A673 (cell line): ENCODE results near the gene ZSCAN16. TPM values are rescaled to one million over a fixed set of nuclear protein-coding genes. Genes with fewer than 3 reads are reported as not detected.

Experiments
- BruUV-seq: library from RNA; stranded (reverse); fragments of 400-500 nt; replicated peaks from 2 replicates; lab custom pipeline; 2021; lab: Mats Ljungman, UMichigan
- CTCF ChIA-PET: fragments of 300-600 bp; sonication (Branson Sonifier 250); formaldehyde crosslinking; loops from one replicate; lab custom pipeline; 2022; ENCODE audit warnings: antibody characterized with exemption; lab: Charles Lee
- POLR2A ChIA-PET: fragments of 300-600 bp; sonication (Branson Sonifier 250); formaldehyde crosslinking; loops from one replicate; lab custom pipeline; 2022; ENCODE audit warnings: antibody characterized with exemption; ENCODE audit not compliant: low non-redundant PET; lab: Charles Lee
- DNase-seq: peaks from one replicate; pipeline ENCODE4 v3.0.0-alpha.2; 2015; ENCODE audit warnings: low spot score
- H3K27ac ChIP-seq: fragments of 200-600 bp; sonication (generic); 2 replicates; pipeline ENCODE4 v1.5.1; 2016; ENCODE audit warnings: mixed run types, low read depth, mild to moderate bottlenecking, mixed read lengths, antibody characterized with exemption, low read length; ENCODE audit not compliant: poor library complexity, severe bottlenecking
- H3K27me3 ChIP-seq: fragments of 200-600 bp; sonication (generic); replicated peaks from 2 replicates; pipeline ENCODE4 v1.6.1; 2017; ENCODE audit warnings: mixed run types, low read depth, mild to moderate bottlenecking, mixed read lengths, antibody characterized with exemption, low read length; ENCODE audit not compliant: insufficient read depth, poor library complexity
- H3K36me3 ChIP-seq: fragments of 200-600 bp; sonication (generic); 2 replicates; pipeline ENCODE4 v1.6.1; 2016; ENCODE audit warnings: mixed run types, mild to moderate bottlenecking, mixed read lengths, antibody characterized with exemption, low read length; ENCODE audit not compliant: insufficient read depth, poor library complexity, severe bottlenecking
- H3K4me1 ChIP-seq: fragments of 200-600 bp; sonication (generic); 2 replicates; pipeline ENCODE4 v1.6.1; 2017; ENCODE audit warnings: mixed run types, mild to moderate bottlenecking, mixed read lengths, antibody characterized with exemption, low read length; ENCODE audit not compliant: insufficient read depth, poor library complexity, severe bottlenecking
- H3K4me3 ChIP-seq: fragments of 200-600 bp; sonication (generic); 2 replicates; pipeline ENCODE4 v1.5.1; 2016; ENCODE audit warnings: low read depth, mixed run types, mild to moderate bottlenecking, mixed read lengths, low read length; ENCODE audit not compliant: poor library complexity, severe bottlenecking
- H3K9me3 ChIP-seq: fragments of 200-600 bp; sonication (generic); 2 replicates; pipeline ENCODE4 v1.6.1; 2016; ENCODE audit warnings: mixed run types, low read depth, mild to moderate bottlenecking, mixed read lengths, antibody characterized with exemption, low read length; ENCODE audit not compliant: poor library complexity, severe bottlenecking
- EZH2 ChIP-seq: fragments of 200-600 bp; sonication (generic); IDR thresholded peaks from 2 replicates; pipeline ENCODE4 v1.6.1; 2017; ENCODE audit warnings: borderline replicate concordance, low read depth, mild to moderate bottlenecking, mixed read lengths, antibody characterized with exemption, low read length; ENCODE audit not compliant: poor library complexity, severe bottlenecking
- intact Hi-C: fragments of 100-400 bp; cut with micrococcal nuclease; formaldehyde crosslinking; loops from one replicate; pipeline ENCODE4 v1.10.0; 2022; ENCODE audit not compliant: unreplicated experiment
- total RNA-seq: library from RNA; stranded (reverse); gene quantifications from 2 replicates; pipeline ENCODE4 v1.2.3, GENCODE V29; 2021
- TF ChIP-seq, protein P1 (sequence below): fragments of 300-800, 200-600 bp; sonication (generic); conservative IDR thresholded peaks from 2 replicates; pipeline ENCODE4 v1.5.1; 2017; ENCODE audit warnings: low read depth, mild to moderate bottlenecking, antibody characterized with exemption, low read length, moderate library complexity, mixed read lengths

Gene ZSCAN16
- total RNA-seq, 1 experiment from 2014 or later: 8.0 TPM

DNA sequence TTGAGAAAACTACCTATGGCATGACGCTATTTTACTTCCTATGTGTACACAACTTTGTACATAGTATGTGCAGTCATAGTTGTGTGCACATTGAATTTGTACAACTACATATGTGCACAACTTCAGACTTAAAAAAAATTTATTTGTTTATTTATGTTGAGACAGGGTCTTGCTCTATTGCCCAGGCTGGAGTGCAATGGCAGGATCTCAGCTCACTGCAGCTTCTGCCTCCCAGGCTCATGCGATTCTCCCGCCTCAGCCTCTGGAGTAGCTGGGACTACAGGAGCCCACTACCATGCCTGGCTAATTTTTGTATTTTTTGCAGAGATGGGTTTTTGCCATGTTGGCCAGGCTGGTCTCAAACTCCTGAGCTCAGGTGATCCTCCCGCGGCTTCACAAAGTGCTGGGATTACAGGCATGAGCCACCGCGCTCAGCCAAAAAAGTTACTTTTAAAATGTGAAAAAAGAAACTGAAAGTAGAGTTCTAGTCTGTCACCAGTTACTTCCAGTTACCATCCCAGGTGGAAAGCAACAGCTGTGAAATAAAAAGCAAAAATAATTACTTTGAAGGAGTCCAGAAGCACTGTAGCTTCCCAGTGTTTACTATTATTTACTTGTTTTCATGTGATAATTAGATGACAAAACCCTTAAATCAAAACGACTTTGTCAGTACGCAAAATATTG is 15.6 kb downstream of the ZSCAN16 start:
- CTCF ChIA-PET: no interaction called here
- DNase-seq: no peak
- Histone ChIP-seq H3K4me3 (no peak overlapping the region), H3K9me3 (no peaks in the 10 kb centered on the region), H3K4me1 (peaks cover 23% of the 10 kb centered on the region), H3K36me3 (peaks cover 8% of the 10 kb centered on the region), H3K27ac (no peak overlapping the region), H3K27me3 (no peaks in the 10 kb centered on the region)
- BruUV-seq: no TSS peak
- no peak for TF ChIP-seq EZH2
- TF ChIP-seq, protein P1, sequence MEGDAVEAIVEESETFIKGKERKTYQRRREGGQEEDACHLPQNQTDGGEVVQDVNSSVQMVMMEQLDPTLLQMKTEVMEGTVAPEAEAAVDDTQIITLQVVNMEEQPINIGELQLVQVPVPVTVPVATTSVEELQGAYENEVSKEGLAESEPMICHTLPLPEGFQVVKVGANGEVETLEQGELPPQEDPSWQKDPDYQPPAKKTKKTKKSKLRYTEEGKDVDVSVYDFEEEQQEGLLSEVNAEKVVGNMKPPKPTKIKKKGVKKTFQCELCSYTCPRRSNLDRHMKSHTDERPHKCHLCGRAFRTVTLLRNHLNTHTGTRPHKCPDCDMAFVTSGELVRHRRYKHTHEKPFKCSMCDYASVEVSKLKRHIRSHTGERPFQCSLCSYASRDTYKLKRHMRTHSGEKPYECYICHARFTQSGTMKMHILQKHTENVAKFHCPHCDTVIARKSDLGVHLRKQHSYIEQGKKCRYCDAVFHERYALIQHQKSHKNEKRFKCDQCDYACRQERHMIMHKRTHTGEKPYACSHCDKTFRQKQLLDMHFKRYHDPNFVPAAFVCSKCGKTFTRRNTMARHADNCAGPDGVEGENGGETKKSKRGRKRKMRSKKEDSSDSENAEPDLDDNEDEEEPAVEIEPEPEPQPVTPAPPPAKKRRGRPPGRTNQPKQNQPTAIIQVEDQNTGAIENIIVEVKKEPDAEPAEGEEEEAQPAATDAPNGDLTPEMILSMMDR: no peak
- intact Hi-C loops: loop anchor here (5.0 to 10.0 kb wide), 4 partner anchors 67 to 445 kb away; partner anchors contain the start of genes NKAPL, ZKSCAN4 and ZSCAN31
- POLR2A ChIA-PET: no interaction called here

DNA sequence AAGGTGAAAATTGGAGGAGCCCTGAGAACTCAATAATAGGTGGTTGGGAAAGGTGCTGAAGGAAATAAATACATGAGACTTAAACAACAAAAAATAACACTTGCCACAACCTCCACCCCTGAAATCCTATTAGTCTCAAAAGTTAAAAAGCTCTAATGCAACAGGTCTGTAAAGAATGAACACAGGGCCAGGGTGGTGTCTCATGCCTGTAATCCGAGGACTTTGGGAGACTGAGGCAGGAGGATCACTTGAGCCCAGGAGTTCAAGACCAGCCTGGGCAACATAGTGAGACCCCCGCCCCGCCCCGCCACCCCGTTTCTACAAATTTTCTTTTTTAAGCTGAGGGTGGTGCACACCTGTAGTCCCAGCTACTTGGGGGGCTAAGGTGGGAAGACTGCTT is 16.2 kb downstream of the ZSCAN16 start:
- peaks cover 14% of the 10 kb centered on the region for H3K36me3 ChIP-seq
- intact Hi-C loops: loop anchor here (5.0 kb wide), 1 partner anchor 67 kb away; no protein-coding TSS in a partner anchor
- H3K9me3 ChIP-seq: no peaks in the 10 kb centered on the region
- CTCF ChIA-PET: no interaction called here
- POLR2A ChIA-PET: no interaction called here
- no peak for TF ChIP-seq EZH2
- TF ChIP-seq, protein P1: no peak
- BruUV-seq: no TSS peak
- H3K27me3 ChIP-seq: no peaks in the 10 kb centered on the region
- no peak overlapping the region for H3K4me3 ChIP-seq
- no peak for DNase-seq
- no peak overlapping the region for H3K27ac ChIP-seq
- H3K4me1 ChIP-seq: peaks cover 18% of the 10 kb centered on the region

DNA sequence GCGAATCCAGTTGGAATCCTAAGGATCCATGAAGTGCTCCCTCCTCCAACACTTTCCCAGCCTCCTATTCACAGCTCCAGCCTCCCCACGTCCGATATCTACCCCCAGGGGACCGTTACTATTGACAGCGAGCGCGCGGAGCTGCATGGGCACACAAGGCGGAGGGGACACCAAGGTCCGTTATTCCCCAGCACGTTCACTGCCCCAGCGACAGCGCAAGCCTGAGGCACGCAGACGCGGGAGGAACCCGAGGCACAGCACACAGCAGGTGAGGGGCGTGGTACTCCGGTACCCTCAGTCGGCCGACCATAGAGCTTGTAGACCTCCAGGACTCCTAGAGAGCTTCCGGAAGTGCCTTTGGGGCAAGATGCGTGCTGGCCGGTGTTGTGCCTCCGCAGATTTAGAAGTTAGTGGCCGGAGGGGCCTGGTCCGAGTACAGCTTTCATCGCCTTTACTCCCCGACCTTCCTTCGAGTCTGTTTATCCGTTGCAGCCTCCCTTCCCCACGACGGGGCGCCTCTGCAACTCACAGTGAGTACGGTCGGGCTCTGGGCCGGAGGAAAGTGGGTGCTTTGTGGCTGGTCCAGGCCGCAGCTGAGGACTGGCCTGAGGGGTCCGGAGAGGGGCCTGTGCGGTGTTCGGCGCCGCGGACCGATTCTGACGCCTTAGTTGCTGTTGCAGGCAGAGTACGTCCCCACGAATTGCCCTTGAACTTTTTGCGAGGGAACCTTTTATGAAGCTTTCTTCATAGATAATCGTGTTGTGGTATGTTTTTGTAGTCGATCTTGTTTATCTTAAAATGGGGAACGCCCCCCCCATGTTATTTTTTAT is 17.3 kb downstream of the ZSCAN16 start, which contains the start of gene ZKSCAN8:
ZKSCAN8 (plus strand) TSS at position 384 of the 830 bp plus-strand sequence. CDS start 6,525 bp downstream, outside the sequence.
- H3K36me3 ChIP-seq: peaks cover 23% of the 10 kb centered on the region
- ChIA-PET POLR2A (interaction anchor here (0.6 kb wide), 2 partner anchors 112 to 211 kb away, joined by 4 to 7 read pairs; no protein-coding TSS in a partner anchor), CTCF (interaction anchor here (0.5 to 1.4 kb wide), 3 partner anchors 79 to 248 kb away, joined by 3 to 5 read pairs (median 3); a partner anchor contains a TSS)
- no peaks in the 10 kb centered on the region for H3K27me3 ChIP-seq
- H3K4me1 ChIP-seq: peaks cover 14% of the 10 kb centered on the region
- peak within 1 kb of the TSS; percentile 72 for H3K27ac ChIP-seq
- intact Hi-C loops: loop anchor here (5.0 kb wide), 1 partner anchor 66 kb away; no protein-coding TSS in a partner anchor
- peak within 1 kb of the TSS; percentile 89 for H3K4me3 ChIP-seq
- peak; percentile 93 for DNase-seq
- H3K9me3 ChIP-seq: no peaks in the 10 kb centered on the region
- TF ChIP-seq, protein P1: no peak
- BruUV-seq: TSS peak; percentile 63
